Adrenal gland (tissue), 5 donors: ENCODE data around the gene SOX13.

Experiments used
- CTCF ChIP-seq, 6 experiments: fragments of 450-650 bp in 4 of 6; fragments of 200-600 bp in 2 of 6; sonication (generic) in 1 of 6; IDR thresholded peaks; 1 replicate in 5 of 6; 2 replicates in 1 of 6; pipeline versions ENCODE4 v1.5.1 to v1.8.0; 2016 to 2021; ENCODE audit warnings: antibody characterized with exemption in 6 of 6, mild to moderate bottlenecking in 2 of 6, moderate library complexity in 1 of 6
- POLR2A ChIP-seq, 2 donors: fragments of 450-650 bp; IDR thresholded peaks; one replicate each; pipeline ENCODE4 v1.6.1; 2017; ENCODE audit warnings: antibody characterized with exemption in 2 of 2, mild to moderate bottlenecking in 2 of 2, moderate library complexity in 1 of 2
- donor health status: DM: no; HTN: no; CAD: no.

DNA sequence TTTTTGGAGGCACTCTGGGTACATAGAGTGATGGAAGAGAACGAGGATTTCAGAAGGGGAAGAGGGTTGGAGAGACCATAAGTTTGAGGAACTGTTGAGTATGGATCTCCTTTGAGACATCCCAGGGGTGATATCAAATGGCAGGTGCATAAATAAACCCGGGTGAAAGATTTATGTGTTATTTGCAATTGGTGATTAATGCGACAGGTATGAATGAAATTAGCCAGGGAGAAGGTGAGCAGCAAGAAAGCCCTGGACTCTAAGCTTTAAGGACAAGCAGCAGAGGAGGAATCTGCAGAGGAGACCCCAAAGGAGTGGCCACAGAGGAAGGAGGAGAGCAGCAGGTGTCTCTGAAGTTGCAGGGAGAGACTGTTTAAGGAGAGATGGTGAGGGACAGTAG is 102.0 kb downstream of the SOX13 start:
- no peak for TF ChIP-seq POLR2A (IDR thresholded peaks at IDR 0.05)
- no peak for TF ChIP-seq CTCF (IDR thresholded peaks at IDR 0.05)
